Right kidney (tissue), 9 donors: Measurements from ENCODE around the gene PIP5K1C.
A peak's percentile ranks its signal among the peaks of the same experiment; 100 is the strongest.

Source experiments
- DNase-seq: peaks from one replicate; pipeline ENCODE4 v3.0.0-alpha.2; 2016
- long read RNA-seq, 8 donors: transcript quantifications; one replicate each; lab custom pipeline, GENCODE V29; 2026

Gene PIP5K1C, protein sequence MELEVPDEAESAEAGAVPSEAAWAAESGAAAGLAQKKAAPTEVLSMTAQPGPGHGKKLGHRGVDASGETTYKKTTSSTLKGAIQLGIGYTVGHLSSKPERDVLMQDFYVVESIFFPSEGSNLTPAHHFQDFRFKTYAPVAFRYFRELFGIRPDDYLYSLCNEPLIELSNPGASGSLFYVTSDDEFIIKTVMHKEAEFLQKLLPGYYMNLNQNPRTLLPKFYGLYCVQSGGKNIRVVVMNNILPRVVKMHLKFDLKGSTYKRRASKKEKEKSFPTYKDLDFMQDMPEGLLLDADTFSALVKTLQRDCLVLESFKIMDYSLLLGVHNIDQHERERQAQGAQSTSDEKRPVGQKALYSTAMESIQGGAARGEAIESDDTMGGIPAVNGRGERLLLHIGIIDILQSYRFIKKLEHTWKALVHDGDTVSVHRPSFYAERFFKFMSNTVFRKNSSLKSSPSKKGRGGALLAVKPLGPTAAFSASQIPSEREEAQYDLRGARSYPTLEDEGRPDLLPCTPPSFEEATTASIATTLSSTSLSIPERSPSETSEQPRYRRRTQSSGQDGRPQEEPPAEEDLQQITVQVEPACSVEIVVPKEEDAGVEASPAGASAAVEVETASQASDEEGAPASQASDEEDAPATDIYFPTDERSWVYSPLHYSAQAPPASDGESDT
- long read RNA-seq, donor 1, full-length matches to known transcripts = 3 of 11 reads
- long read RNA-seq, donor 1, partial matches to known transcripts = 8 of 11 reads
- long read RNA-seq, donor 1, other reads (novel, unspliced or antisense) = 0 of 11 reads
- long read RNA-seq, donor 2, full-length matches to known transcripts = 2 of 8 reads
- long read RNA-seq, donor 2, partial matches to known transcripts = 6 of 8 reads
- long read RNA-seq, donor 2, other reads (novel, unspliced or antisense) = 0 of 8 reads
- long read RNA-seq, donor 3, partial matches to known transcripts = 0 of 1 reads
- long read RNA-seq, donor 3, other reads (novel, unspliced or antisense) = 0 of 1 reads
- long read RNA-seq, donor 4, partial matches to known transcripts = 0 of 2 reads
- long read RNA-seq, donor 4, other reads (novel, unspliced or antisense) = 0 of 2 reads
- long read RNA-seq, donor 5, full-length matches to known transcripts = 5 of 5 reads
- long read RNA-seq, donor 5, partial matches to known transcripts = 0 of 5 reads
- long read RNA-seq, donor 5, other reads (novel, unspliced or antisense) = 0 of 5 reads
- long read RNA-seq, donor 6, full-length matches to known transcripts = 5 of 13 reads
- long read RNA-seq, donor 6, partial matches to known transcripts = 8 of 13 reads
- long read RNA-seq, donor 6, other reads (novel, unspliced or antisense) = 0 of 13 reads
- long read RNA-seq, donor 7 = 0 reads
- long read RNA-seq, donor 8, full-length matches to known transcripts = 5 of 5 reads
- long read RNA-seq, donor 8, partial matches to known transcripts = 0 of 5 reads
- long read RNA-seq, donor 8, other reads (novel, unspliced or antisense) = 0 of 5 reads

DNA sequence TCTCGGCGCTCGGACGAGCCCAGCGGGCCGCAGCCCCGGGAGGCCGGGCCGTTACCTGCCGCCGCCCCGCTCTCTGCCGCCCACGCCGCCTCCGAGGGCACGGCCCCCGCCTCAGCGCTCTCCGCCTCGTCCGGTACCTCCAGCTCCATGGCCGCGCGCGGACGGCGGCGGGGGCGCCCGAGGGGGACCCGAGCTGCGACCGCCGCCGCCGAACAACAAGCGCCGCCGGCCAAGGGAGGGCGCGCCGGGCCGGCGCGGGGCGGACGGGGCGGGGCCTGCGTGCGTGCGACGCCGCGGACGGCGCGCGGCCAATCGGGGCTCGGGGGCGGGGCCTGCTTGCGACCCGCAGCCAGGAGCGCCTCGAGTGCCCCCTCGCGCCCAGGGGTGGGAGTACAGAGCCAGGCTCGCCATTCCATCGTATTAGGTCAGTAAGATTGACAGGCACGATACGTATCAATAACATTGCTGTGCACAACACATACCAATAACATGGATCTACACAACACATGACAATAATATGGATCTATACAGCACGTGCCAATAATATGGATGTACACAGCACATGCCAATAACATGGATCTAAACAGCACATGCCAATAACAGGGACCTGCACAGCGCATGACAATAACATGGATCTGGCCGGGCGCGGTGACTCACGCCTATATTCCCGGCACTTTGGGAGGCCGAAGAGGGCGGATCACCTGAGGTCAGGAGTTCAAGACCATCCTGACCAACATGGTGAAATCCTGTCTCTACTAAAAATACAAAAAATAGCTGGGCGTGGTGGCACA lies at the start of gene PIP5K1C:
Gene PIP5K1C, minus strand, starts transcription at position 227 of the 791 bp plus-strand sequence. Its CDS starts 78 bp downstream, at position 149.
- peak; percentile 72 for DNase-seq

DNA sequence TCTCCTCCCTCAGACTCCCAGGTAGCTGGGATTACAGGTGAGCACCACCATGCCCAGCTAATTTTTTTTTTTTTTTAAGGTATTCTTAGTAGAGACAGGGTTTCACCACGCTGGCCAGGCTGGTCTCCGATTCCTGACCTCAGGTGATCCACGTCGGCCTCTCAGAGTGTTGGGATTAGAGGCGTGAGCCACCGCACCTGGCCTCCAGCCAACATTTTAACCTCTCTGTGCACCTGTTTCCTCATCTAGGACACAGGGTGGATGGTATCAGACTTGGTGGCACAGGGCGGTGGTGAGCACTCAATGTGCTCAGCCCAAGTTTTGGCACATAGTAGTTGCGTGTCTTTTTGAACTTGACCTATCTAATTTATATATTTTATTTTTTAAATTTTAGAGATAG lies 48.7 kb upstream of the PIP5K1C start:
- no peak for DNase-seq

- DNase-seq = no peak
Observed at GRCh38 chr19:3746371-3747056, 46.2 kb upstream of the PIP5K1C start.

DNA sequence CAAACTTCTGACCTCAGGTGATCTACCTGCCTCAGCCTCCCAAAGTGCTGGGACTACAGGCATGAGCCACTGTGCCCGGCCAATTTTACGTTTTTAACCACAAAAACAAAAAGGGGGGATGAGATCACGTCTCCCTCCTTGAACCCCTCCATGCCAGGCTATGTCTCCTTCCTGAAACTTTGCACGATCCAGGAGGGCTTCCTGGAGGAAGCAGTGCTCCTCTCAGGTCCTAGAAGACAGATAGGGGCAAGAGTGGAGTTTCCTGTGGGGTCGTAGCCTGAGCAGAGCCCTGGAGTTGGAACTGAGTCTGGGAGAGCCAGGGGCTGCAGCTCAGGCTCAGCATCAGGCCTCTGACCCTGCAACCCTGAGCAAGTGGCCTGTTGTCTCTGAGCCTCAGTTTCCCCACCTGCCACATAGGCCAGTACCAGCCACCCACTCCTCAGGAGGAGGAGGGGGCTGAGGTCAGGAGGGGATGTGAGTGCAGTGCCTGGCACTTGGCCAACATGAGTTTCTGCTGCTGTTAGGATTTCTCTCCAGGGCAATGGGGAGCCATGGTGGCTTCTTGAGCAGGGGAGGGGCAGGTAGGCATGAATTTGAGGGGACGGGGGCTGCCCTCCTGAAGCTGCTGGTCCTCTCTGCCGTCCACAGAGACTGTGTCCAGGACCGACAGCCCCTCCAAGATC lies 45.2 kb upstream of the PIP5K1C start:
- no peak for DNase-seq

- no peak for DNase-seq
Observed at GRCh38 chr19:3743486-3743885, 43.2 kb upstream of the PIP5K1C start.

- no peak for DNase-seq
Observed at GRCh38 chr19:3740431-3740830, 40.2 kb upstream of the PIP5K1C start.

DNA sequence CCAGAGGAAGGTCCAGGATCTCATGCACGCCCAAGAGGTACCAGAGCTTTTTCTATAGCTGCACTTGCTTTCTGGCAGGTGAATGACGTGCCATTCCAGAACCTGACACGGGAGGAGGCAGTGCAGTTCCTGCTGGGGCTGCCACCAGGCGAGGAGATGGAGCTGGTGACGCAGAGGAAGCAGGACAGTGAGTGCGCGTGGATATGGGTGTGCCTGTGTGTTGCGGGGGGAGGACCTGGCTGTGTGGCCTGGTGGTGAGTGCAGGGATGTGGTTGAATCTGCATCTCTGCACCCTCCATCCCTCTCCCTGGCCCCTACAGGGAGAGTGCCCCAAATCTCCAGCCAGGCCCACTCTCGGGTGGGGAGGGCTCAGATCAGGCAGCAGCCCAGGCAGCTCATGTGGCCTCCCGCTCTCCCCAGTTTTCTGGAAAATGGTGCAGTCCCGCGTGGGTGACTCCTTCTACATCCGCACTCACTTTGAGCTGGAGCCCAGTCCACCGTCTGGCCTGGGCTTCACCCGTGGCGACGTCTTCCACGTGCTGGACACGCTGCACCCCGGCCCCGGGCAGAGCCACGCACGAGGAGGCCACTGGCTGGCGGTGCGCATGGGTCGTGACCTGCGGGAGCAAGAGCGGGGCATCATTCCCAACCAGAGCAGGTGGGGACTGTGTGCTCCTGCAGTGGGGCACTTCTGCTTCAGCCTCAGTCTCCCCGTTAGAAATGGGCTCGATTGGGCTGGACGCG lies 38.4 kb upstream of the PIP5K1C start:
- DNase-seq = no peak

GRCh38 chr19:3737487-3738205 lies 37.4 kb upstream of the PIP5K1C start:
- no peak for DNase-seq

- DNase-seq = no peak
Observed at GRCh38 chr19:3736106-3736724, 35.9 kb upstream of the PIP5K1C start.

DNA sequence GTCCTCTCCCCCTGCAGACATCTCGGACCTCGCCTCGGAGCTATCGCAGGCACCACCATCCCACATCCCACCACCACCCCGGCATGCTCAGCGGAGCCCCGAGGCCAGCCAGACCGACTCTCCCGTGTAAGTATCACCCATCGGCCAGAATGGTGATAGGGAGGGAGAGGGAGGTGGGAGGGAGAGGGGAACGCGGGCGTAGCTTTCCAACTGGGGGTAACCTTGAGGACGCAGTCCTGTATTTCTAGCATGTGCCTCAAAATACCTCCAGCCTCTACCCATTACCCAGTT lies 34.0 kb upstream of the PIP5K1C start:
- no peak for DNase-seq

DNA sequence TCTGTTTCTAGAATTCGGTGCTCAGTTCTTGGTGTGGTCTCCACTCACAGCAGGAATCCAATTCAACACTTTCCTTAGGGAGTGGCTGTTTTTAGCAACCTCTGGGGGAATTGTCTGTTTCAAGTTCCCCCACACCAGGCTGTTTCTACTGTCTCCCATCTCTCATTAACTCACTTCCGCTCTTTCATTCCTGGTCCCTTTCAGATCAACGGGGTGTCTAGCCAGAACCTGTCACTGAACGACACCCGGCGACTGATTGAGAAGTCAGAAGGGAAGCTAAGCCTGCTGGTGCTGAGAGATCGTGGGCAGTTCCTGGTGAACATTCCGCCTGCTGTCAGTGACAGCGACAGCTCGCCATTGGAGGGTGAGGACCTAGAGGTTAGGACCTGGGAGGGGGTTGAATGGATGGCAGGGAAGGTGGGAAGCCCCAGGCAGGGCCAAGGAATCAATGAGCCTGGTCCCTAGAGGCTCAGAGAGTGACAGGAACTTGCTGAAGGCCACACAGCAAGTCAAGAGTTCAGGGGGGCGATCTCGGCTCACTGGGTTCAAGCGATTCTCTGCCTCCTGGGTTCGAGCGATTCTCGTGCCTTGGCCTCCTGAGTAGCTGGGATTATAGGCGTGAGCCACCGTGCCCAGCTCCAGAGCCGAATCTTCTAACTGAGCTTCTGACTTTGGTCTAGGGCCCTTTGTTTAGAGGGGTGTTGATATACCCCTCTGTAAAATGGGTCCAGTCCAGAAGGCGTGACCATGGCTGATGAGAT lies 33.5 kb upstream of the PIP5K1C start:
- DNase-seq = no peak

- no peak for DNase-seq
Observed at GRCh38 chr19:3732108-3732507, 31.8 kb upstream of the PIP5K1C start.

DNA sequence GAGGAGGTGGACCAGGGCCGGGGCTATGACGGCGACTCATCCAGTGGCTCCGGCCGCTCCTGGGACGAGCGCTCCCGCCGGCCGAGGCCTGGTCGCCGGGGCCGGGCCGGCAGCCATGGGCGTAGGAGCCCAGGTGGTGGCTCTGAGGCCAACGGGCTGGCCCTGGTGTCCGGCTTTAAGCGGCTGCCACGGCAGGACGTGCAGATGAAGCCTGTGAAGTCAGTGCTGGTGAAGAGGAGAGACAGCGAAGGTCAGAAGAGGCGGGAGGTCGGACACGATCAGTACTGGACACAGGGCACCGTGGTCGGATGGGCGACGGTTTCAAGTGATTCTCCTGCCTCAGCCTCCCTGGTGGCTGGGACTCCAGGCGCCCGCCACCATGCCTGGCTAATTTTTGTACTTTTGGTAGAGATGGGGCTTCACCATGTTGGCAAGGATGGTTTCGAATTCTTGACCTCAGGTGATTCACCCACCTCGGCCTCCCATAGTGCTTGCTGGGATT lies 30.2 kb upstream of the PIP5K1C start:
- DNase-seq = no peak

GRCh38 chr19:3725640-3726310 lies 25.5 kb upstream of the PIP5K1C start:
- peak; percentile 37 for DNase-seq

- DNase-seq = no peak
Observed at GRCh38 chr19:3725121-3725520, 24.9 kb upstream of the PIP5K1C start.

DNA sequence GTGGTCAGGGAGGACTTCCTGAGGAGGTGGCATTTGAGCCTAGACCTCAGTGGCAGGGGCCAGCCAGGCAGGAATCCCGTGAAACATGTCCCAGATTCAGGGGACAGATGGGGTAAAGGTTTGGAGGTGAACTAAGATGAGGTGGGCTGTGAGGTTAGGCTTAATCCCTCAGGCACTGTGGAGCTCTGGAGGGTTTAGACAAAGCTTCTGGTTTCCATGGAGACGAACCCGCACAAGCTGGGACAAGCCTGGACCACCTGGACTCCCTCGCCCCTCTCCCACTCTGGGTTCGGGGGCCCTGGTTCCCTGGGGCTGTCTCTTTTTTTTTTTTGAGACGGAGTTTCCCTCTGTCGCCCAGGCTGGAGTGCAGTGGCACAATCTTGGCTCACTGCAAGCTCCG lies 23.6 kb upstream of the PIP5K1C start:
- DNase-seq = no peak

- no peak for DNase-seq
Observed at GRCh38 chr19:3723110-3723488, 22.8 kb upstream of the PIP5K1C start.
